Measurements from ENCODE around the gene PGM1.

The PGM1 gene

DNA sequence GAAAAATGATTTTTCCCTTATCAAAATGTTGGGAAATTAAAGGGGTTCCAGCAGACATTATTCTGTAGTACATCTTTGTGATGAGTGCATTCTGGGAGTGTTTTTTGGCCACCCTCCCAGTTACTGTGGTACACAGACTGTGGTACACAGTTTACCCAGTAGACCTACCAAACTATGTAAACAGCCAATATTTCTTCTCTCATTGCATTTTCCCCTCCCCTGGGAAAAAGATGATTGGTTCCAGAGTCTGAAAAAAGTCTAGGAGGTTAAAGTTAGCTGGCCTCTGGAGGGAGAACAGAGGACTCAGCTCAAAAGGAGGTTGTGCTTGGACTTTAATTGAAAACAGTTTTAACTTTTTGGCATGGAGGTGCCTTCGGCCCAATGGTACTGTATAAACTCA lies 42.5 kb downstream of the PGM1 start:
- no peak for DNase-seq

DNA sequence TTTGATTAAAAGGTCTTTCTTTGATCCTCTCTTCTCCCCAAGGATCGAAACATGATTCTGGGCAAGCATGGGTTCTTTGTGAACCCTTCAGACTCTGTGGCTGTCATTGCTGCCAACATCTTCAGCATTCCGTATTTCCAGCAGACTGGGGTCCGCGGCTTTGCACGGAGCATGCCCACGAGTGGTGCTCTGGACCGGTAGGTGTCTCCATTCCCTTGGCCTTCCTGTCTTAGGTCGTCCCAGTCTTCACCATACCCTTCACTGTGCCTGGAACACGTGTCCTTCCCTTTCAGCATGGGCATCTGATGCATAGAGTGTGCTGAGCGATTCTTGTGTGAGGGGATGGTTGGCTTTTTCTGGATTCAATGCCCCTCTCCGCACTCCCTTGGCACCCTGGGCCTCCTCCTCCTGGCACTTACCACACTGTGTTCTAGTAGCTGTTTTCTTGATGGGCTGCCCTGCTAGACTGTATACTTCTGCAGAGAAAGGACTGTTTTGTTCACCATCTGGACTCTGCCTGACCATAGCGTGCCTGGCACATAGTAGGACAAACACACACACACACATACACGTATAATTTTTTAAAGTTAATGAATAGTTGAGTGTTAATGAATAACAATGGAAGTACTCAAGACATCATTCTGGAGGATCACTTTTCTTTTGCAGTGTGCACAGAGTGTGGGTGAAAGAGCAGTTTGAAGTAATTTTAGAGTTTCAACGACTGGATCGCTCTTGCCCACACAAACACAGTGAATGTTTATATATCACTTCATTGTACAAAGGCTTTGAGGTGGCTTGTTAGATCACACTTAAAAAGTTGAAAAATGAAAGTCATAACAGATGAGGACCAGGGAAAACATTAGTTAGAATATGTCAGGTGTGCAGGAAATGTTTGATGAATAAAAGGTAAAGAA lies 43.2 kb downstream of the PGM1 start:
- no peak for DNase-seq

DNA sequence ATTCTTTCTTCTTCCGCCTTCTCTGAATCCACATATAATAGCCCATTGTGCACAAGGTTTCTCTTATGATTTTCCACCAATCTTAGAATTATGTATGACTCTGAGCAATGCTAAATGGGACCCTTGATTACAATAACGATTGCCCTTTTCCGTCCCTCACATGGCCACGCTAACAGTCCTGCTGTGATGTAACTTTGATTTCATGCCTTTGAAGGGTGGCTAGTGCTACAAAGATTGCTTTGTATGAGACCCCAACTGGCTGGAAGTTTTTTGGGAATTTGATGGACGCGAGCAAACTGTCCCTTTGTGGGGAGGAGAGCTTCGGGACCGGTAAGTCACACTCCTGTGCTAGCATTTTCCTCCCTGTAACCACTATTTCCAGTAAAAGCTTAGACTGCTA lies 45.3 kb downstream of the PGM1 start:
- DNase-seq, result no peak

- DNase-seq, result no peak
Observed at GRCh38 chr1:63638875-63639274, 45.7 kb downstream of the PGM1 start.

- no peak for DNase-seq
Observed at GRCh38 chr1:63640633-63641567, 47.7 kb downstream of the PGM1 start.

DNA sequence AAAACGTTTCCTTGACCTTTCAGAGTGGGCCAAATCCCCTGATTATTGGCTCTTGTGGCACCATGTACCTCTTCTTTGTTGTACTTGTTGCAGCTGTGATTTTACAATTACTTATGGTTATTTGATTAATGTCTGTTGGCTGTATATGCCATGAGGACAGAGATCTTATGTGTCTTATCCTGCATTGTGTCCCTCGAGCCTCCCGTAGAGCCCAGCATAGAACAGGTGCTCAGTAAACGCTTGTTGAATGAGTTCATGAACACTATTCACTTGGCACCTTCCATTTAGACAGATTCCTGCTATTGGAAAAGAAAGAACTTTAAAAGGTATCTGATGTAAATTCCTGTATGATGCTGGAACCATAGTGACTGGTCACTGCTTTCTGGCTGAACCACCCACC lies 48.4 kb downstream of the PGM1 start:
- DNase-seq, result no peak

DNA sequence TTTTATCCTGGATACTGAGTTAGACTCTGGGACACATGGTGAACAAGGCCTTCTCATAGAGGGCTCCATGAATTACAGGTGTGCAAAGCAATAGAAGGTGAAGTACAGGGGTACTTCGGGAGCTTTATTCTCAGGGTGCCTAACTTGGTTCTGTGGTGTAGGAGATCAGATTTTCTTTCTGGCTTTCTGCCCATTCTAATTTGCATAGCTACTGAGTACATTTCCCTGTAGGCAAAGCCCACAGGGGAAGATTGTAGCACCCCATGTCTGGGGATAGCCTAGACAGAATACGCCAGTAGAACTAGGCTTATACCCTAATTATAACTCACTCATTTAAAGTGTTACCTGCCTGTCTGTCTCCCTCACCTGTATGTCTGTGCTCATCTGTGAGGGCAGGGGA lies 49.7 kb downstream of the PGM1 start:
- no peak for DNase-seq

DNA sequence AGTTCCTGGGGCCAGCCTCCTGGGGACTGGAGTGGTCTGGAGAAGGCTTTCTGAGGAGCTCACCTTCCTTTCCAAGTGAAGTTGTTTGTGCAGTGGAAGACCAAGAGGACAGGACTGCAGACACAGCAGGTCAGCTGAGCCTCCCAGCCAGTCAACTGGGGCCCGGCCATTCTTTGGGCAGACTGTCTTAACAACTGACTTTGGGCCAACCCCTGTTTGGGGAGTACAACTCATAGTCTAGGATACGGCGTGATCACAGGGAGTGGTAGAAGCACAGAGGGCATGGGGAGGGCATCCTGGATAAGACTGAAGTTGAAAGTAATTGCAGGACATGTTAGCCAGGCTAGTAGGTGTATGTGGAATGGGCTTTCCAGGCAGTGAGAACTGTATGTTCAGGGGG lies 50.3 kb downstream of the PGM1 start:
- DNase-seq, result no peak

DNA sequence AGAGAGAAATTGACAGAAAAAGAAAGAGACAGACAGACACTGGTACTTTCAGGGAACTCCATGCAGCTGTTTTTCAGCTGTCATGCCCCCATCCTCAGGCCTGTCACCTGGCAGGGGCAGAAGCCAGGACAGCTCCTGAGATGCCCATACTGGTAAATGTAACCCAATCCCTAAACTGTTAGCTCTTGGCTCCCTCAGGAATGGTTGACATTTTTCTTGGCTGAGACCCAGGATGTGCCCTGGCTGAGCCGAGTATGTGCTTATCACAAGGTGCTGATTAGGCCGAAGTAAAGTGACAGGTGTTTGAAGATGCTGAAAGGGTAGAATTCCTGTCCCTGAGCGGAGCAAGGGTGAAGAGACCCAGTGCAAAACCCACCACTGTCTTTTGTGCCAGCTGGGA lies 50.7 kb downstream of the PGM1 start:
- no peak for DNase-seq

GRCh38 chr1:63645317-63645716 lies 52.1 kb downstream of the PGM1 start:
- no peak for DNase-seq

- no peak for DNase-seq
Observed at GRCh38 chr1:63648689-63649088, 55.5 kb downstream of the PGM1 start.

DNA sequence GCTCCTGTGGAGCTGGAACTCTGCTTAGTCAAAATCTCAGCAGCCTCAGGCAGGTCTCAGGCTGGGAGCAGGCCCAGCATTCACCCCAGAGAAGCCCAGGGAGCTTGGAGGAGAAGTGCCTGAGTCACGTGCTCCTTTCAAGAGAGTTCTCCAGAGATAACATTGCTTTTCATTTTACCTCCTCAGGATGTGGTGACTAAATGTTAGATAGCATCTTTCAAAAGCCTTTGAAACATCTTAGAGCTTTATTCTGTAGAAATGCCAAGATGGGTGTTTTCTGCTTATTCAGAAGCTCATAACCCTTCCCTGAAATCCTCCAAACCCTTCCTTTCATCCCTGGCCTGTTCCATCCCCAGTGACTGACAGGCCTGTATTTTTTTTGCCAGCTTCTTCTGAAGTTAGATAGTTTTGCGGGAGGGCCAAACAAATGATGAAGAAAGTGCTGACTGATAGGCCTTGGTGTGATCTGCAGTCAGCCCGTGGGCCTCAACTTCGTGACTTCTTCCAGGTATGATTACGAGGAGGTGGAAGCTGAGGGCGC lies 58.0 kb downstream of the PGM1 start:
- DNase-seq, result peak; percentile 69

GRCh38 chr1:63653976-63654375 lies 60.8 kb downstream of the PGM1 start:
- no peak for DNase-seq

DNA sequence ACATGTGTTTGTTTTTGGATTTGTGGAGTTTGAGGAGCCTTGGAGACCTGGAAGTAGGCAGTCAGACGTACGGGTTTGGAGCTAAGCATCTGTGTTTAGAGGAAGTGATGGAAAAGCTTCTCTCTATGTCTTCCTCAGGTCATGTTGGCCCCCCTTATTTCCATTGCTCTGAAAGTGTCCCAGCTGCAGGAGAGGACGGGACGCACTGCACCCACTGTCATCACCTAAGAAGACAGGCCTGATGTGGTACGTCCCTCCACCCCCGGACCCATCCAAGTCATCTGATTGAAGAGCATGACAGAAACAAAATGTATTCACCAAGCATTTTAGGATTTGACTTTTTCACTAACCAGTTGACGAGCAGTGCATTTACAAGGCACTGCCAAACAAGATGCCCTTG lies 66.2 kb downstream of the PGM1 start:
- DNase-seq, result no peak

DNA sequence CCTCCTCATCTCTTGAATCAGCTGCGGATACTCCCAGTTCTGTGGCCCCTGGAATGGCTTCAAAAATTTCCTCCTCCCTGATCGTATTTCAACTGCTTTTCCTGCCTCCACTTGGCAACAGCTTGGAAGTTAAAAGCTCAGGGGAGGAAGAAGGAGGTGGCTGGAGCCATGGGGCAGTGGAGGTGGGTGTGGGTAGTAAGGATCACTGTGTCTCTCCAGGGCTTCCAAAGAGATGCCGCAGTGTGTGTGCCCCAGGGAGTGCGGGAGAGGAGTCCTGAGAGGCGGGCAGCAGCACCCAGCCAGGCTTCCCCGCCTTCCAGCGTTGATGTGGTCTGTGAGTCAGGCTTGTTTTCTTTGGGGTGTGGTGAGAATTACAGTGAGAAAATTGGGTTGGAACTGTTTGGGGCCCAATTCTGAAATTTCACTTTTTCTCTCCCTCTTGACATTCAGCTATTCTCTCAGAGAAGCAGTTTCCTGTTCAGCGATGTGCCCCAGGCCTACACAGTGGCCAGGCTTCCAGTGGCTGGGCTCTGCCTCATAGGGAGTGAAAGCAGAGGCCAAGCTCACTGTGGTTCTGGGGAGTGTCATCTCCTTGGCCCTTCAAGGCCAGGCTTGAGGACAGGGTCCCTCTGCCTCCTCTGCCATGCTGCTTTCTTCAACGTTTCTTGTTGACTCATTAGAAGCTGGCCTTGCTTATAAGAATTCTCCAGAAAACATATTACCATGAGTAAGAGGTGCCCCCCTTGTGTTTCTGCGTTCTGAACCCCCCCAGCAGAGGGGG lies 69.0 kb downstream of the PGM1 start:
- no peak for DNase-seq

DNA sequence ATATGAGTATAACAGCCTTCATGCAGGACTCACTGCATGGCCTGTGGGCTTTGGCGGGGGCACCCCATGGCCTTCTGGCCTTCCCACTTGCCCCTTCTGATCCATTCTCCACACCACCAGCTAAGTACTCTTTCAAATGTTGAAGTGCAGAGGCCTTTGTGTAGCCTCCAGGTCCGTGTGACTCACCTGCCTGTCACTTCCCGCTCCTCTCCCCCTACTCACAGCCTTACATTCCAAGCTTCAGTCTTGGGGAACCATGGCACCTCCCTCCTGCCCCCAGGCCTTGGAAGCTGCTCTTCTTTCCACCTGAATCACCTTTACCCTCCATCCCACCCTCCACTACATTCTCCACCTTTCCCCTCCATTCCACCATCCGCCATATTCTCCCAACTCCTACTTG lies 69.6 kb downstream of the PGM1 start:
- no peak for DNase-seq

GRCh38 chr1:63663301-63663700 lies 70.1 kb downstream of the PGM1 start:
- no peak for DNase-seq

DNA sequence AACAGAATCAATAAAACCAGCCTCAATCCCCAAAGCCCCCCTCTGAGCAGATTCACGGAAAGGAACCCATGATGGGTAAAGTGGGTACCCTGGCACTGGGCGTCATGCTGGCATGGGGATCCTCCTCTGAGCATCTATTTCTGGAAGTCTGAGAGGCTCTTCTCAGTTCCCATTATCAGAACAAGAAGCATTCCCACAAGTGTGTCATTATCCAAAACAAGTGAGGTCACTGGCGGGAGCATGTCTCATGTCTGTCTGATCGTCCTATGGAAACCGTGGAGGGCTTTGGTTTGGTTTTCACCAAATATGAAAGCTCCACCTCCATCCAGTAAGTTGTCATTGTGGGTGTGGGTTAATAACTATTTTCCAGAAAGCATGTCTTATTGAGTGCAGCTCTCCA lies 70.7 kb downstream of the PGM1 start:
- DNase-seq, result no peak

- DNase-seq, result no peak
Observed at GRCh38 chr1:63664742-63665141, 71.5 kb downstream of the PGM1 start.

DNA sequence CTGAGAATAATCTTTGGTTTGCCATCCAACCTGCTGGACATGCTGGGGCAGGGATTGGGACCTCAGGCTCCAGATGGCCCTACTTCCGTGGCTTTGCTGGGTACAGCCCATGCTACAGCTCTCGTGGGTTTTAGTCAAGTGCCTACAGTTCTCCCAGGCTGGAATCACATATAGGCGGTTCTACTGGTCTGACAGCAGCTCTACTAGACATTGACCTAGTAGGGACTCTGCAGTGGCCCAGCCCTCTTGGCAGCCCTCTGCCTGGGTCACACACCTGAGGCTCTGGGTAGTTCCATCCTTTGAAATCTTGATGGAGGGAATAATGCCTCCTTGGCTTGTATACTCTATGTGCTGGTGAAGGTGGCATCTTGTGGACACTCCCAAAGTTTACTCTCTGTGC lies 72.2 kb downstream of the PGM1 start:
- no peak for DNase-seq

DNA sequence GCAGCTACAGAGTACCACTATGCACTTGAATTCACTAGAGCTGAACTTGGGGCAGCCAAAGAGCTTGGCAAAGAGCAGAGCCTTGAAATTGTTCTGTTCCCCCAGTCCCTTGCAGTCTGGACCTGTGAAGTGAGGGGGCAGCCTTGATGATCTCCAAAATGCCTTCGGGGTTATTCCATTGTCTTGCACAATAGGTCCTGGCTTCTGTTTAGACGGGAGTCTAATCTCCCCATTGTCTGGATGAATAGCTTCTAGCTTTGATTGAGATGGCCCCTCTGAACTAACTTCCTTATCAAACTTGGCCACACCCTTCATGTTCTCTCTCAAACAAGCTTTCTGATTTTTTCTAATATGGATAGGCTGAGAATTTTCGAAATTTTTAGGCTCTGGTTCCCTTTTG lies 72.6 kb downstream of the PGM1 start:
- DNase-seq, result no peak

- DNase-seq, result no peak
Observed at GRCh38 chr1:63668298-63668697, 75.1 kb downstream of the PGM1 start.

Data from CD4-positive, alpha-beta T cell treated with Interleukin-4 for 4 hours (primary cell).